Measurements from ENCODE around the gene NTM. TPM values are rescaled to one million over a fixed set of nuclear protein-coding genes. Genes with fewer than 3 reads are reported as not detected.
"Not testable (repeated sequence)": the region's sequence is repeated elsewhere in the genome, so short reads cannot be mapped to it uniquely, and the experiment has no call there.

NTM gene
- total and polyA plus RNA-seq, 2 donors: 3.8 to 27.8 TPM

DNA sequence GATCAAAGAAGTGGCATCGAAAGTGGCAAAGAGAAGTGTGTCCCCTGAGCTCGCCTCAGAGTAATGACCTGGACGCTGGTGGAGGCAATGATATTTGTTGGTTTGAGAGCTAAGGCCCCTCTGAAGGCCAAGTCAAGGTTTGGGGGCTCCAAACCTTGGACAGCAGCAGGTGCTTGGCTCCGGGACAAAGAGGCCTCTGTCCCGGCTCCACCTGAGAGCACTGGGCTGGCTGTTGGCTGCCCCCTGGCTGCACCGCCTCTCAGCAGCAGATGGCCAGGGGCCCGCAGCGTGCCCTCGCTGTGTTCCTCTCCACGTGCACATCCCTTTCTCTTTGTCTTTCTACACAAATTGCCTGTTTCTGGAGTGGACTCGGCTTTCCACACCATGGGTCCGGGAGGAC, 301.3 kb downstream of the NTM start:
- H3K27ac ChIP-seq (ENCODE audit: low read depth): no peak overlapping the region
- WGBS: 88% methylated on average over 12 of the region's 12 CpGs

DNA sequence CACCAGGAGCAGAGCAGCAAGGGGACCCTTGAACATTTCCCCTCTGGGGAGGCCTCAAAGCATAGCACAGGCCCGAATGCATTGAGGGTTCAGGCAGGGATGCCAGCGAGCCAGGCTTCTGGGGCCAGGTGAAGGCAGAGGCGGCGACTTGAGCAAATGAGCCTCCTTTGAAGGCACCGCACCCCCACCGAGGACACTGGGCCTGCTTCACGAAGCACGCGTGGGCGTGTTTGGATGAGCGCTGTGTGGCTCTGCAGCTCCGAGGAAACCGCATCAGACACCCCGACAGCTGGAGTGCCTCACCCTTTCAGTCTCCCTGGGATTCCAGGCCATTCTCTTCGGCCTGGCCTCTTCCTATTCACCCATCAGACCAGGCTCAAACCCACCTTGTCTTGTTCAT, 301.8 kb downstream of the NTM start:
- no peaks in the 10 kb centered on the region for H3K4me1 ChIP-seq (ENCODE audit: insufficient read depth)
- DNase-seq (ENCODE audit: extremely low spot score): no peak
- H3K27ac ChIP-seq (ENCODE audit: low read depth): no peak overlapping the region
- no peak overlapping the region for H3K4me3 ChIP-seq (ENCODE audit: low read depth, low read length)
- WGBS: 70% methylated on average over 15 of the region's 15 CpGs
- no peaks in the 10 kb centered on the region for H3K36me3 ChIP-seq (ENCODE audit: insufficient read depth)

More for the DNA sequence above, 301.3 kb downstream of the NTM start:
- no peaks in the 10 kb centered on the region for H3K36me3 ChIP-seq (ENCODE audit: insufficient read depth)
- no peak for DNase-seq (ENCODE audit: extremely low spot score)
- no peaks in the 10 kb centered on the region for H3K4me1 ChIP-seq (ENCODE audit: insufficient read depth)
- H3K4me3 ChIP-seq (ENCODE audit: low read depth, low read length): no peak overlapping the region

DNA sequence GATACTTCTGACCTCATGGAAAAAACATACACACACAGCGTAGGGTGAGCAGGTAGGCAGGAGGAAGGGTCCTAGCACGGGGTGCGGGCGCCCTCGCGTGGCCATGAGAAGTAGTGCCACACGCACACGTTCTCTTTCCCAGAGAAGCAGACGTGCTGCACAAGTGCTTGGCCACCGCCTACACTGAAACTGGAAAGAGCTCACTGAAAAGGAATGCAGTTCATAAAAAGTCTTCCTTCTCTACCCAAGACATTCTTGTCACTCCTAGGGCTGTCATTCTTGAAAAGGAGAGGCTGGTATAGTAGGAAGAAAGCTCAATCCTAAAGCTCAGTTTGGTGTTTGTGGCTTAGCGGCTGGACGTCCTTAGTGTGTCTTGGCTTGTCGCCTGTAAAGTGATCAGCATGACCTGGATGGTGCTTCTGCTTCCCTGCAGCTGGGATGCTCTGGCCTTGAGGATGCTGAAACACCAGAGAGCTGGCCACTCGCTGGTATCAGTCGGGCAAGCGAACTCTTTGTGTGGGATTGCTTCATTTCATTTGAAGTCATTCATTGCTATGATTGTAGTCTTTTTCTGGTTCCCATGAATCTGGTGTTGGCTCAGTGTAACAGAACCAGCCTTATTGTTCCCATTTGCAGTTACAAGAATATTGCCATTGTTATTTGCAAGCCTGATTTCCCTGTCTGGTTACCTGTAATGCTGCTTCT, 303.8 kb downstream of the NTM start:
- Histone ChIP-seq H3K36me3 (ENCODE audit: insufficient read depth) (no peaks in the 10 kb centered on the region), H3K4me3 (ENCODE audit: low read depth, low read length) (no peak overlapping the region), H3K4me1 (ENCODE audit: insufficient read depth) (no peaks in the 10 kb centered on the region), H3K27ac (ENCODE audit: low read depth) (no peak overlapping the region)
- DNase-seq (ENCODE audit: extremely low spot score): peak; percentile 49
- WGBS: 20% methylated on average over 16 of the region's 16 CpGs

DNA sequence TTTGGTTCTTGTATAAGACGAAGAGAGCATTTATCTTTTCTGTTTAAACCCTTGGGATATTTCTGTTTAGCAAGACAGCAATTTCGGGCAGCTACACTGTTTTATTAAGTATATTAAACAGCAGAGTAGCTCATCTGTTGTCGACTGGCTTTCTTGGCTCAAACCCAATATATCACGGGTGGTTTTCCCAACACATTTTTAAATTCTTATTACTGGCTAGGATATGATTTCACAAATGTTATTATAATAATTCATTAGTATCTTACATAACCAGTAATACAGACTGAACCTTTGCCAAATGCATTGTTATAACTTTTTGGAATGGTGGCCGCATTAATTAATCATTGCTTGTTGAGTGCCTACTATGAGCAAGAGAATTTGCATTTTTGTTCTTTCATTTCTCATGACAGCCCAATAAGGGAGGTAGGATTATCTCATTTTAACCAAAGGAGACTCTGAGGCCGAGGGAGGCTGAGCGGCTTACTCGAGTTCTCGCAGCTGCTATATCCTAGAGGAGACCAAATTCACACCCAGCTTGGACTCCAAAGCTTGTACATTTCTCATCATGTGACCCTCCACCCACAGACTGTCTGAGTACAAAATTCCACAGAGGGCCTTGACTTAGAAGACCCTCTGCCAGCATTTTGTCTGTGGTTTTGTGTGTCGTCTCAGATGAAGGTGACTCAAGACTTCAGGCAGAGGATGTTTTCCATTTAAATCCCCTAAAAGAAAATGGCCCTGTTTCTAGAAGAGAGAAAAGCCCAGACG, 304.9 kb downstream of the NTM start:
- DNase-seq (ENCODE audit: extremely low spot score): no peak
- Histone ChIP-seq H3K4me3 (ENCODE audit: low read depth, low read length) (no peak overlapping the region), H3K36me3 (ENCODE audit: insufficient read depth) (no peaks in the 10 kb centered on the region), H3K27ac (ENCODE audit: low read depth) (no peak overlapping the region), H3K4me1 (ENCODE audit: insufficient read depth) (no peaks in the 10 kb centered on the region)
- 64% methylated on average over 11 of the region's 11 CpGs for WGBS

DNA sequence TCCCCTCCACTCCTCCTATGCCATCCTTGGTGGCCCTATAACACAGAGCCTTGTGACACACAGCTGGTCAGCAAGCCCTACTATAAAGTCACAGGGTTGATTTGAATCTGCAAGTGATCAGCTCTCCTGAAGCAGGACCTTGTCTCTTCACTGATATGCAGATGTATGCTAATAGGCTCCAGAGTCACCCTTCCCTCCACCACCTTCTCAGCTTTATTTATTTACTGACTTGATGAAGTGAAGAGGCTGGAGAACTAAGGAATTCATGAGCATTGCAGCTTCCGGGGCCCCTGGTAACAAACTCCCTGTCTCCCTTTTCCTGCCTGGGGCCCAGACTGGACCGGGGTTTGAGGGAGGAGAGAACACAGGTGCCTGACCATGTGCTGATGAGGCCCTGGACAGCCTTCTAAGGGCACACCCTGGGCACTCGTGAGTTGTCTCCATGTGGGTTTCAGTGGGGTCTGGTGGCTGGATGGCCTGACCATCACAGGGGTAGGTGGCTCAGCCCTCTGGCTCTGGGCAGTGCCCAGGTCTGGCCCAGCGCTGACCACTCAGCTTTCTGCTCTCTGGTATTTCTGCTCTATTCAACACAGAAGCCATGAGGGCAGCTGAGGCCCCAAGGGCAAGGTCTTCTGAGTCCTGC, 307.5 kb downstream of the NTM start:
- no peak overlapping the region for H3K27ac ChIP-seq (ENCODE audit: low read depth)
- no peaks in the 10 kb centered on the region for H3K36me3 ChIP-seq (ENCODE audit: insufficient read depth)
- 42% methylated on average over 4 of the region's 4 CpGs for WGBS
- DNase-seq (ENCODE audit: extremely low spot score): no peak
- H3K4me1 ChIP-seq (ENCODE audit: insufficient read depth): no peaks in the 10 kb centered on the region
- no peak overlapping the region for H3K4me3 ChIP-seq (ENCODE audit: low read depth, low read length)

DNA sequence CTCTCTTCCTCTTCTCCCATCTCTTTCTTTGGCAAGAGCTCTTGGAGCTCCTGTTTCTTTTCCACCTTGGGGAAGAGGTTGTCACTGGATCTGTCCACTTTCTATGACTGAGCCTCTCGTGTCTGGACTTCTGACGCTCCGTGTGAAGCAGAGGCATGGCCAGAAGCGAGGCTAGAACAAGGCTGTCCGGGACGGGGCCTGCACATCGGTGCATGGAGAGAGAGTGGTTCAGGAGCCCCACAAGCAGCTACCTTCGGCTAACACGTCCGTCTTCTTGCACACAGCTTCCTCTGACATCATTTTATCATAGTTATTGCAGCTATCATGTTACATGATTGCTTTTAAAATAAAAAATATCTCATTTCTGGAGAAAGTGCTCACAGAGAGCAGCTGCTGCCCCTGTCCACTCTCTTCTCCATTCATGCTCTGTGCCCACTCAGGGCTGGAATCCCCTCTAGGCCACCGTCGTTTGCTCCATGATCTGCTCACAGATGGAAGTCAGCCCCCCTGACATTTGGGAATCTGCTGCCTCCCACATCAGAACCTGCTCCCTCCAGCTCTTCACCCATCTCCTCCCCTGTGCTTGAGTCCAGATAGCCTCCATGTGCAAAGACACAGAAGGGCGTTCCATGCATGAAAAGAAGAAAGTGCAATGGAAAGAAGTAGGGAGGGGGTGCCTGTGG, 308.4 kb downstream of the NTM start:
- Histone ChIP-seq H3K4me3 (ENCODE audit: low read depth, low read length) (no peak overlapping the region), H3K4me1 (ENCODE audit: insufficient read depth) (no peaks in the 10 kb centered on the region), H3K27ac (ENCODE audit: low read depth) (no peak overlapping the region), H3K36me3 (ENCODE audit: insufficient read depth) (no peaks in the 10 kb centered on the region)
- 73% methylated on average over 13 of the region's 13 CpGs for WGBS
- no peak for DNase-seq (ENCODE audit: extremely low spot score)

DNA sequence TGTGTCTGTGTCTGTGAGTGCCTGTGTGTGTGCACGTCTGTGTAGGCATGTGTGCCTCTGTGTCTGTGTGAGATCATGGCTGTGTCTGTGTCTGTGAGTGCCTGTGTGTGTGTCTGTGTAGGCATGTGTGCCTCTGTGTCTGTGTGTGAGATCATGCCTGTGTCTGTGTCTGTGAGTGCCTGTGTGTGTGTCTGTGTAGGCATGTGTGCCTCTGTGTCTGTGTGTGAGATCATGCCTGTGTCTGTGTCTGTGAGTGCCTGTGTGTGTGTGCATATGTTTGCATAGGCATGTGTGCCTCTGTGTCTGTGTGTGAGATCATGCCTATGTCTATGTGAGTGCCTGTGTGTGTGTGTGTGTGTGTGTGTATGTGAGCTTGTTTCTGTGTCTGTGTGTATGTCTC, 310.0 kb downstream of the NTM start:
- not testable (repeated sequence) for H3K4me3 ChIP-seq (ENCODE audit: low read depth, low read length); H3K36me3 ChIP-seq (ENCODE audit: insufficient read depth); H3K4me1 ChIP-seq (ENCODE audit: insufficient read depth); DNase-seq (ENCODE audit: extremely low spot score); H3K27ac ChIP-seq (ENCODE audit: low read depth)
- WGBS: 69% methylated on average over 1 of the region's 1 CpG

DNA sequence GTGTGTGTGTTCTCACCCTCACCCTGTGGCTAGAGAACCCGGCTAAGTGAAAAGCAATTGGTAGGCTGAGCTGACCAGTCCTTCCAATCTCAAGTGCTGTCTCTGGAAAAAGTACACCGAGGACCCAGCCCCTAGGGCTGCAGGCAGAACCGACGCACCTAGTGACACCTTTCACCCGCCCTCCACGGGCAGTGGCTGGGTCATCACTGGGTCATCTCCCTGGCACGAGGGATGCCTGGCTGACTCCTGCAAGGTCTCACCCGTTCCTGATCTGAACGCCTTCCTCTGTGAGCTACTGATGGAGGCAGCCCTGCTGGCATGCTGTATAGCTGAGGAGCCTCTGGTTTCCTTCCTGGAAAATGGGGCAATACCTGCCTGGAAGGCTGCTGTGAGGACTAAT, 311.5 kb downstream of the NTM start:
- H3K4me1 ChIP-seq (ENCODE audit: insufficient read depth): no peaks in the 10 kb centered on the region
- H3K36me3 ChIP-seq (ENCODE audit: insufficient read depth): no peaks in the 10 kb centered on the region
- 73% methylated on average over 9 of the region's 9 CpGs for WGBS
- no peak overlapping the region for H3K27ac ChIP-seq (ENCODE audit: low read depth)
- H3K4me3 ChIP-seq (ENCODE audit: low read depth, low read length): no peak overlapping the region
- no peak for DNase-seq (ENCODE audit: extremely low spot score)

DNA sequence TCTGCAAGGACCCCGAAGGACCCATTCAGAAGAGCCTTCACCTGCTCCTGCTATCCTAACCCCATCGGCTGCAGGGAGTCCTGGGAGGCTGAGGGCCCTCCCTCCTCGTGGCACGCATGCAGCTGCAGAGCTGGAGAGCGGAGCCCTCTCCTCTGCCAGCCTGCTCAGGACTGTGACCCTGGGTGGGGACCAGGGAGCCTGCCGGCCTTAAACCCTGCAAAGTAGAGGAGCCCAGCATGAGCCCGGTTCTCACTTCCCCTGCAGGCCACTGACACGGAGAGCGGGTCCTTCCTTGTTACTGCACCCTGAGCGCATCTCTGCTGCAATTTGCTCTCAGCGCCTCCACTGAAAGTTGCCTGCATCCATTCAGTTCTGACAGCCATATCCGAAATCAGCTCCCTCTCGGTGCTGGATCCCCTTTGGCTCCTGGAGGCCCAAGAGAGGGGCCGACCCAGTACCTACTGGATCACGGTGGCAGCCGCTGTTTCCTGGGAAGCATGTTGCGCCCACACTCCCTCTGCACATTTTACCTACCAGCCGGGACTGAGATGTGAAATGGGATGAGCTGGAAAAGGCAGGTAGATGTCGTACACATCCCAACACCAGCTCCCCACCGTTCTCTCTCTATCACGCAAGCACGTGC, 312.1 kb downstream of the NTM start:
- no peak overlapping the region for H3K4me3 ChIP-seq (ENCODE audit: low read depth, low read length)
- H3K36me3 ChIP-seq (ENCODE audit: insufficient read depth): no peaks in the 10 kb centered on the region
- no peak for DNase-seq (ENCODE audit: extremely low spot score)
- no peaks in the 10 kb centered on the region for H3K4me1 ChIP-seq (ENCODE audit: insufficient read depth)
- whole genome bisulfite sequencing: 77% methylated on average over 22 of the region's 22 CpGs
- H3K27ac ChIP-seq (ENCODE audit: low read depth): no peak overlapping the region

DNA sequence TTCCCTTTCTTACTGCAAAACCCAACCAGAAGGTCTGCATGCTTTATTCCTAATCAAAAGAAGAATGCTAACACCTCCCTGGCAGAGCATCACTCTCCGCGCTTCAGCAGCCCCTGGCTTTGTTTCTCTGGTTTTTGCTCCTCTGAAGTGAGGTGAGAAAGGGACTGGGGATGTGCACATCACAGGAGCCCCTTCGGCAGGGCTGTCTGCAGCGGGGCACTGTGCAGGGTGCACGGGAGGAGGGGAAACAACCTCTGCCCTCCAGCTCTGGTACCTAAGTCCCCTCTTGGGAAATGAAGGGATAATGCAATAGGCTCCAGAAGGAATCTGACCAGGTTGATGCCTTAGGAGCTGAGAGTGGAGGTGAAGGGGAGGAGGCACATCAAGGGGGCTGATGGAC, 312.7 kb downstream of the NTM start:
- Histone ChIP-seq H3K4me3 (ENCODE audit: low read depth, low read length) (no peak overlapping the region), H3K4me1 (ENCODE audit: insufficient read depth) (no peaks in the 10 kb centered on the region), H3K27ac (ENCODE audit: low read depth) (no peak overlapping the region), H3K36me3 (ENCODE audit: insufficient read depth) (no peaks in the 10 kb centered on the region)
- no peak for DNase-seq (ENCODE audit: extremely low spot score)
- 79% methylated on average over 5 of the region's 5 CpGs for WGBS

DNA sequence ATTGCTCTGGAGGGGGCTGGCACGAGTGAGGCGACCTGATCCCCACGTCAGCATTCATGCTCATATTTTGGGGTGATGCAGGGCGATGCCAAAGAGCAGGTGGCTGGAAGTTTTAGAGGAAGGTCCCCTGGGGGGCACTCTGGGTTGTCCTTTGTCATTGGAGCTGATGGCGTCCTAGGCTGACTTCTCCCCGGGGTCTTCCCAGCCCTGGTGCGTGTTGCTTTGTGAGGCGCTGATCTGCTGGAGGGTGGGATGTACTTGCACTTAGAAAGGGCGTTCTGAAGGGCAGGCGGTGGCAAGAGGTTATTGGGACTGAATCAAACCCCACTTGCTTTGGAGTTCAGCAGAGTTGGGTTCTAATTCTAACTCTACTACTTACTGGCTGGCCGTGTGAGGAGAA, 313.3 kb downstream of the NTM start:
- 88% methylated on average over 11 of the region's 11 CpGs for WGBS
- no peaks in the 10 kb centered on the region for H3K36me3 ChIP-seq (ENCODE audit: insufficient read depth)
- no peak for DNase-seq (ENCODE audit: extremely low spot score)

DNA sequence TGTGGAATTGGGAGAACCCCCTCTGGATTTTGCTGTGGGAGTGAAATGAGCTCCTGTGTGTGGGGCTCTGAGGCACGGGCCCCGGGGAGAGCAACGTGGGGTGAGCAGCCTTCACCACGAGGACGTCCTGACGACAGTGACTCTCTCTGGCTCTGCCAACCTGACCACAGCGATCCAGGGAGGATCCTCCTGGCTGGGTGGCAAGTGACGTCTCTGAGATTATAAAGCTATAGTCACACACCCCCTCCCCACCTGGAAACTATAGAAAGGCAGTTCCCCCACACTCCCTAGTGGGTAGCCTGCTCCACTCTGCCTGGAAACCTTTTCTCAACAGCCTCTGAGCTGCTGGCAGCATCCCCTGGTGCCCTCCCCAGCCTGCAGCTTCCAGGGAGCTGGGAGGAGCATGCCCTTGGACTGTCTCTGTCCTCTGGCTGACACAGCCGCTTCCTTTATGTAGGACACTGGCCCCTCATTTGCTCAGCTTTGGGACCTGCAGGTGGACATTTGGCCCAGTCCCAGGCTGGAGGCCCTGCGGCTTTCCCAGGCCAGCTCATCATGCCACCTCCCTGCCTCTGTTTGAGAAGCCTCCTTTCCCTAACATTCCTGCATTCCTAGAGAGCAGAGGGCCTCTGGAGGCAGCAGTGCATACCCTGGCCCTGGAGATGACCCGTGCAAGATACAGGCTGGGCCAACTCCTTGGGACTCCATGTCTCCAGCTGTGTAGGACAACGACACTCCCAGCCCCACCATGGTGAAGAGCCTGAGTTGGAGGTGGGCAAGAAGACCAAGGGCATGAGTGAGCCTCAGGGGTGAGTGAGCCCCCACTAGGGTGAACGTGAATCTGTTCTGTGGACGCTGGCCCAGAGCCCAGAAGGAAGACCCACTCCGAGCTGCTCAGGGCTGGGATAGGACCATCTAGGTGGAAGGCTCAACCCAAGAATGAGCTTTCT, 314.0 kb downstream of the NTM start:
- Histone ChIP-seq H3K36me3 (ENCODE audit: insufficient read depth) (no peaks in the 10 kb centered on the region), H3K4me1 (ENCODE audit: insufficient read depth) (no peaks in the 10 kb centered on the region), H3K27ac (ENCODE audit: low read depth) (no peak overlapping the region), H3K4me3 (ENCODE audit: low read depth, low read length) (no peak overlapping the region)
- no peak for DNase-seq (ENCODE audit: extremely low spot score)
- WGBS: 82% methylated on average over 15 of the region's 15 CpGs

More for the DNA sequence above, 313.3 kb downstream of the NTM start:
- no peak overlapping the region for H3K4me3 ChIP-seq (ENCODE audit: low read depth, low read length)
- H3K4me1 ChIP-seq (ENCODE audit: insufficient read depth): no peaks in the 10 kb centered on the region
- H3K27ac ChIP-seq (ENCODE audit: low read depth): no peak overlapping the region
